ENCODE results near the gene ZCCHC24.

Gene ZCCHC24

GRCh38 chr10:79372871-79373270 lies 72.6 kb downstream of the ZCCHC24 start:
- Mint-ChIP-seq H3K4me3 (no peak overlapping the region), H3K27ac (no peak overlapping the region), H3K4me1 (peaks cover 9% of the 10 kb centered on the region), H3K36me3 (ENCODE audit: low read depth) (no peaks in the 10 kb centered on the region), H3K9me3 (peaks cover 22% of the 10 kb centered on the region), H3K27me3 (ENCODE audit: low read depth, poor library complexity) (peaks cover 3% of the 10 kb centered on the region)
- TF ChIP-seq CTCF (IDR thresholded peaks at IDR 0.05): no peak
- DNase-seq: no peak

GRCh38 chr10:79367426-79368189 lies 77.8 kb downstream of the ZCCHC24 start:
- Mint-ChIP-seq H3K27me3 (ENCODE audit: low read depth, poor library complexity) (peaks cover 30% of the 10 kb centered on the region), H3K4me3 (no peak overlapping the region), H3K36me3 (ENCODE audit: low read depth) (no peaks in the 10 kb centered on the region), H3K4me1 (no peaks in the 10 kb centered on the region), H3K27ac (no peak overlapping the region), H3K9me3 (peaks cover 40% of the 10 kb centered on the region)
- no peak for TF ChIP-seq CTCF (IDR thresholded peaks at IDR 0.05)
- DNase-seq: no peak

GRCh38 chr10:79361726-79362397 lies 83.6 kb downstream of the ZCCHC24 start:
- Mint-ChIP-seq H3K9me3 (peaks cover 18% of the 10 kb centered on the region), H3K27me3 (ENCODE audit: low read depth, poor library complexity) (peaks cover 26% of the 10 kb centered on the region), H3K4me3 (no peak overlapping the region), H3K27ac (peak overlapping the region; percentile 5), H3K4me1 (no peaks in the 10 kb centered on the region), H3K36me3 (ENCODE audit: low read depth) (peaks cover 10% of the 10 kb centered on the region)
- DNase-seq: no peak
- TF ChIP-seq CTCF (IDR thresholded peaks at IDR 0.05): no peak

GRCh38 chr10:79360499-79361342 lies 84.7 kb downstream of the ZCCHC24 start:
- Mint-ChIP-seq H3K27ac (no peak overlapping the region), H3K36me3 (ENCODE audit: low read depth) (peaks cover 20% of the 10 kb centered on the region), H3K4me3 (no peak overlapping the region), H3K27me3 (ENCODE audit: low read depth, poor library complexity) (peaks cover 18% of the 10 kb centered on the region), H3K4me1 (no peaks in the 10 kb centered on the region), H3K9me3 (peaks cover 18% of the 10 kb centered on the region)
- no peak for TF ChIP-seq CTCF (IDR thresholded peaks at IDR 0.05)
- no peak for DNase-seq

- TF ChIP-seq CTCF (IDR thresholded peaks at IDR 0.05): no peak
- Mint-ChIP-seq H3K9me3 (peaks cover 18% of the 10 kb centered on the region), H3K4me3 (no peak overlapping the region), H3K27ac (no peak overlapping the region), H3K27me3 (ENCODE audit: low read depth, poor library complexity) (peaks cover 18% of the 10 kb centered on the region), H3K4me1 (no peaks in the 10 kb centered on the region), H3K36me3 (ENCODE audit: low read depth) (peaks cover 28% of the 10 kb centered on the region)
- DNase-seq: no peak
Observed at GRCh38 chr10:79359816-79360498, 85.5 kb downstream of the ZCCHC24 start.
